ENCODE measurements around the gene SRPX2.

Gene SRPX2

GRCh38 chrX:100643212-100643611 is 787 bp upstream of the SRPX2 start (continued):
- no peak for TF ChIP-seq ZNF621 (tag by site-specific recombination; IDR thresholded peaks at IDR 0.05)
- TF ChIP-seq ZNF394 (tag by site-specific recombination; IDR thresholded peaks at IDR 0.05; ENCODE audit: borderline replicate concordance), result no peak
- TF ChIP-seq ZBTB7A (tag by site-specific recombination; IDR thresholded peaks at IDR 0.05; ENCODE audit: low read depth), result no peak

- CTCF ChIA-PET, result interaction anchor here (0.6 to 1.2 kb wide), 2 partner anchors 9 to 76 kb away, joined by 3 to 5 read pairs; no protein-coding TSS in a partner anchor
- POLR2A ChIA-PET, result interaction anchor here (0.6 kb wide), 1 partner anchor 23 kb away, joined by 7 read pairs; no protein-coding TSS in a partner anchor
- no peaks in the 10 kb centered on the region for H3K4me1 ChIP-seq (ENCODE audit: control insufficient read depth, insufficient read depth, low read length)
- H3K36me3 ChIP-seq (ENCODE audit: control insufficient read depth in 2 of 2, insufficient read depth in 1 of 2, low read length in 2 of 2), result no peaks in the 10 kb centered on the region
- no peak for TF ChIP-seq ZBTB1 (tag by site-specific recombination; IDR thresholded peaks at IDR 0.05)
- TF ChIP-seq ZNF121 (tag by site-specific recombination; IDR thresholded peaks at IDR 0.05), result no peak
- H3K27ac ChIP-seq (ENCODE audit: extremely low read depth, low read depth, low read length), result no peak overlapping the region
- no peak overlapping the region for H3K4me3 ChIP-seq (ENCODE audit: low read depth, low read length)
- no peaks in the 10 kb centered on the region for H3K9me3 ChIP-seq (ENCODE audit: control insufficient read depth, insufficient read depth, low read depth, low read length)
These were observed 1.1 kb downstream of the SRPX2 start for GRCh38 chrX:100645106-100645505.

DNA sequence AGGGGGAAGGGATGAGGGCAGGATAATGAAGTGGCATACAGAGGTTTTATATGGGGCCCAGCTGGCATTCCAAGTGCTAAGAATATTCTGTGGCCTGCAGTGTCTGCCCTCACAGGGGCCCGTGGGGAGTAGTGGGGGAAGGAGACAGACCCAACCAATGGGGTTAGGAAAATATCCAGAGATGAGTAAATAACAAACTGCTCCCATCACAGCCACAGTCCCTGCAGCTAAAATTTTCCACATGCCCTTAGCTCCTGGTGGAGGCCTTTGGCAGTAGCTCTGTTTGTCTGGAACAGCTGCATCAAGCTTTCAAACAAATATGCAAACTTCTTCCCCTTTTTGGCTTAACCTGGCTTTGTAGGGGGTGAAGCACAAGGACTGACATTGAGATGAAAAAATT is 3.1 kb downstream of the SRPX2 start:
- Histone ChIP-seq H3K36me3 (ENCODE audit: control insufficient read depth in 2 of 2, insufficient read depth in 1 of 2, low read length in 2 of 2) (peaks cover 0 to 3% of the 10 kb centered on the region in 2 experiments; a peak in 1 of 3 replicates), H3K4me1 (ENCODE audit: control insufficient read depth, insufficient read depth, low read length) (no peaks in the 10 kb centered on the region), H3K4me3 (ENCODE audit: low read depth, low read length) (no peak overlapping the region), H3K27ac (ENCODE audit: extremely low read depth, low read depth, low read length) (no peak overlapping the region), H3K9me3 (ENCODE audit: control insufficient read depth, insufficient read depth, low read depth, low read length) (no peaks in the 10 kb centered on the region)
- TF ChIP-seq ZNF157 (tag by site-specific recombination; IDR thresholded peaks at IDR 0.05) (no peak), ZFP41 (tag by site-specific recombination; IDR thresholded peaks at IDR 0.05; ENCODE audit: borderline replicate concordance) (no peak), ZNF239 (tag by site-specific recombination; IDR thresholded peaks at IDR 0.05) (no peak), OVOL3 (tag by site-specific recombination; IDR thresholded peaks at IDR 0.05) (no peak), ZNF837 (tag by site-specific recombination; IDR thresholded peaks at IDR 0.05) (no peak), ZFHX2 (tag by site-specific recombination; conservative IDR thresholded peaks at IDR 0.05) (no peak), ZNF140 (tag by site-specific recombination; IDR thresholded peaks at IDR 0.05) (no peak), ZNF324 (tag by site-specific recombination; IDR thresholded peaks at IDR 0.05) (no peak)
- POLR2A ChIA-PET, result no interaction called here
- CTCF ChIA-PET, result interaction anchor here (0.7 to 2.2 kb wide), 2 partner anchors 10 to 89 kb away, joined by 3 to 11 read pairs; partner anchors contain the start of gene TSPAN6

GRCh38 chrX:100647739-100648138 is 3.7 kb downstream of the SRPX2 start:
- POLR2A ChIA-PET, result no interaction called here

GRCh38 chrX:100648458-100649417 is 4.7 kb downstream of the SRPX2 start:
- no peak for TF ChIP-seq ZNF223 (tag by site-specific recombination; IDR thresholded peaks at IDR 0.05)
- TF ChIP-seq ATF2 (tag by site-specific recombination; IDR thresholded peaks at IDR 0.05; ENCODE audit: low read depth), result peak; percentile 44; the same call in 1 of the 2 replicates
- ChIA-PET POLR2A (no interaction called here), CTCF (interaction anchor here (0.6 to 1.7 kb wide), 4 partner anchors 23 to 577 kb away, joined by 3 to 11 read pairs (median 6); no protein-coding TSS in a partner anchor)
- H3K4me1 ChIP-seq (ENCODE audit: control insufficient read depth, insufficient read depth, low read length), result no peaks in the 10 kb centered on the region
- peaks cover 0 to 3% of the 10 kb centered on the region in 2 experiments; a peak in 1 of 3 replicates for H3K36me3 ChIP-seq (ENCODE audit: control insufficient read depth in 2 of 2, insufficient read depth in 1 of 2, low read length in 2 of 2)
- H3K4me3 ChIP-seq (ENCODE audit: low read depth, low read length), result no peak overlapping the region
- no peak overlapping the region for H3K27ac ChIP-seq (ENCODE audit: extremely low read depth, low read depth, low read length)
- H3K9me3 ChIP-seq (ENCODE audit: control insufficient read depth, insufficient read depth, low read depth, low read length), result no peaks in the 10 kb centered on the region

More at GRCh38 chrX:100647739-100648138, 3.7 kb downstream of the SRPX2 start:
- Histone ChIP-seq H3K27ac (ENCODE audit: extremely low read depth, low read depth, low read length) (no peak overlapping the region), H3K36me3 (ENCODE audit: control insufficient read depth in 2 of 2, insufficient read depth in 1 of 2, low read length in 2 of 2) (peaks cover 0 to 3% of the 10 kb centered on the region in 2 experiments; a peak in 1 of 3 replicates), H3K4me3 (ENCODE audit: low read depth, low read length) (no peak overlapping the region), H3K9me3 (ENCODE audit: control insufficient read depth, insufficient read depth, low read depth, low read length) (no peaks in the 10 kb centered on the region), H3K4me1 (ENCODE audit: control insufficient read depth, insufficient read depth, low read length) (no peaks in the 10 kb centered on the region)
- CTCF ChIA-PET, result interaction anchor here (1.1 to 2.2 kb wide), 3 partner anchors 11 to 25 kb away, joined by 3 to 11 read pairs (median 5); partner anchors contain the start of gene TSPAN6
- peak; percentile 69 for TF ChIP-seq ZNF140 (tag by site-specific recombination; IDR thresholded peaks at IDR 0.05)
- TF ChIP-seq OSR2 (tag by site-specific recombination; IDR thresholded peaks at IDR 0.05), result no peak

All from HEK293 (cell line).